Stimulated activated naive CD4-positive, alpha-beta T cell (primary cell): ENCODE measurements around the gene CTNNA3.

Source experiments
- DNase-seq, 6 experiments: peaks; one replicate each; lab custom pipeline; 2025; lab: John Stamatoyannopoulos, UW

The CTNNA3 gene

GRCh38 chr10:65931291-65932070, 1764.5 kb downstream of the CTNNA3 start:
- no peak for DNase-seq

- DNase-seq, result no peak
Observed at GRCh38 chr10:65911151-65911835, 1784.7 kb downstream of the CTNNA3 start.

DNA sequence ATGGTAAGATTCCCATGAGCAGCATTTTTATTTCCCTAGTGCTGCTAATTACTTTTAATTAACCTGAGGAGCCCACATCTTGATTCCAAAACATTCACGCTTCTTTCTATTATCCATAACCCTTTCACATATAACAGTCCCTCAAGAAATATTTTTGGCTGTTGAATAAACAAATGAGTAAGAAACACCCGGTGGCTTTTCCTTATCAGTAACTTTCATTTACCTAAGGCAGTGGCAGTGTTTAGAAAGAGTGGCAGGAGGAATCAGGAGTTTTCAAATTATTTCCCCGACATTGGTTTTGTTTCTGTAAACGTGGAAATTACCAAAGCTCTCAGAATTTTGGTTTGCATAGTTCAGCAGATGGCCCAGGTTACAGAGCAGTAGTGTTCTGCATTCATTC, 1785.8 kb downstream of the CTNNA3 start:
- DNase-seq, result no peak

DNA sequence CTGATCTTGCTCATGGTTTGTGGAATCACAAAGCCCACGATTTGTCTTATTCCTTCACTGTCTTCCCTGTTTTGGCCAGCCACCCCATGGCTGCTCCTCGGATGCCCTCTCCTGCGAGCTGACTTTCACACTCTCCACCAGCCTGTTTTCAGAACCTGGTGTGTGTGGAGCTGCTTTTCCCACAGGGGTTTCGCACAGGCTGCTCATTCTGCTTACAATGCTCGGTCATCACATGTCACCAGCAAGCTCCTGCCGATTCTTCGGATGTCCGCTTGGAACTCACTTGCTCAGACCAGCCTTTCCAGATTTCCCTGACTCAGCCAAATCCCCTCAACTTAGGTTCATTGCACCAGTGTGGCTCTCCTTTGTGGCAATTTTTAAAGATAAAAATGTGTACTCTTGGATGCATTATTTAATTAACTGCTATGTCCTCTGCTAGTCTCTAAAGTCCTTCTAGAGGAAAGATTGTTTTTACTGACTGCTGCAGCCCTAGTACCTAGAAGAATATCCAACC, 1788.7 kb downstream of the CTNNA3 start:
- no peak for DNase-seq

DNA sequence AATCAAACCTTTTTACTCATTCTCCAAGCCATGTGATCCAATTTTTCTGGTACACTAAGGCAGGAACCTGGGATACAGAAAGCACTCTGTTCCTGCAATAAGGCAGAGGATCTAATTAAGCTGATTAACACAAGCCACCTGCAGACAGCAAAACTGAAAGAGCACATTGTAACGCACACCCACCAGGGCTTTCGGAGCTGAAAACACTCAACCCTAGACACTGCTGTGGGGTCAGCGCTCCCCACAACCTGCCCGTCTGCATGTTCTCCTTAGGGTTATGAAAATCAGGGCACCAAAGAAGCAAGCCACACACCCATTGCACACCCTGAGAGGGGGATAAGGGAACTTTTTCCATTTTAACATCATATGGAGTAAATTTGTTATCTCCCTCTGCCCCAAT, 1792.4 kb downstream of the CTNNA3 start:
- no peak for DNase-seq

GRCh38 chr10:65900271-65900670, 1795.7 kb downstream of the CTNNA3 start:
- no peak for DNase-seq

DNA sequence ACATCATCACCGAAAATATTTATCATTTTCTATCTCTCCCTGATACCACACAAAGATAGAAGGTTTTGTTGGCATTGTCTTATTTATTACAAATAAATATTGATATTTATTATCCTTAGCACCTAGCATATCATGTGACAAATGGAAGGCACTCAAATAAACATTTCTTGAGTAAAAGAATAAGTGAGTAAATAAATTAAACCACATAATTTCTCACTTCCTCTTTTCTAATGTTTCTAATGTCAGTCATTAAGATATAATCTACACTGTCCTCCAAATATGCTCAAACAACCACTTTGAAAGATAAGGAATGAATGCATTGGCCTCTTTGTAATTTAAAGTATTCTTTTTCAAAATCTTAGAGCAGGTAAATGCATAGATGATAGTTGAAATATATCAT, 1797.9 kb downstream of the CTNNA3 start:
- DNase-seq, result no peak

DNA sequence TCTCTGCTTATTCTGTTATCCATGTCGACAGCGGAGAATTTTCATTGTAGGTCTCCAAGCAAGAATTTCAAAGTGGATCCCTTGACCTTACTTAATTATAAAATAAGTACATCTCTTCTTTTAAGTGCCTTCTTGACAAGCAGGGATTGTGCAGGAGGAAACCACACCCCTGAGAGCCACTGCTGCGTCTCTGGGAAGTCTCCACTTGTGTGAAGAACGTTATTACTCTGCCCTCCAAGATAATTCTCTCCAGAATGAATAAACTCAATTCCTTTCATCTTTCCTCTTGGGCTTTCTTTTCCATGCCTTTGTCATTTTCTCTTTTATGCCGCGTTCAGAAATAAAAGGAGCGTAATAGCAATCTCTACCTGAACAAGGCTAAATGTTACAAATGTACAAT, 1801.0 kb downstream of the CTNNA3 start:
- no peak for DNase-seq

- DNase-seq, result no peak
Observed at GRCh38 chr10:65894379-65894778, 1801.6 kb downstream of the CTNNA3 start.

DNA sequence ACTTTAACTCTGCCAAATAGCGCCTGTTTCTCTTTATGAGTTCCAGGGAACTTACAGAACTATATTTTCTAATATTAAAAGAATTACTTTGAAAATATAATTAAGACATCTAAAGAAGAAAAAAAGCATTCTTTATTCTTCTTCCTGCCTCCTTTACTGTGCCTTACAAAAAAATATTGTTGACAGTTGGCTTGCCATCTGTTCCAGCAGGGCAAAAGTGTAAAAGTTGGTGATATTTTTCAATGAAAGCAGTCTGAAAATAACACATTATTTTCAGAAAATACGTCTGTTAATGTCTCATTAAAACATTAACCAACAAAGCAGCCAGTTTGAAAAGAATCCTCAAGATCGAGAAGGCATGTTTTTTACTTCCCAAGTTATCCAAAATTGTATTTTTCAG, 1802.3 kb downstream of the CTNNA3 start:
- no peak for DNase-seq

DNA sequence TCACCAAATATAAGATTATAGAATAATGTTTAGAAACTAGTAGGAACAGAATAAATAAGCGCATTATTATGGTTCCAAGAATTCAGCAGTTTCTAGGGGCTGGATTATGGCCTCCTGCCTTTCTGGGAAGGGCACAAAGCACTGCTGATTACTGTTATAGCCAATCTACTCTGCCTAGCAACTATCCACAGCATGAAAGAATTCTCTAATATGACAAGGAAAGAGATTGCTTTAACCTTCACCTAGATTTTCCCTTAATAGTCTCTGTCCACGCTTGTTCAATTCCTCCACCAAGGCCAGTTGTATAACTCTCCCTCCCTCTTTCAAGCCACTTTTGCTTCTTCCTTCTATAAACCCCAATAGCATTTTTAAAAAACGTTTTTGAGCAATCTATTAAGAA, 1803.7 kb downstream of the CTNNA3 start:
- DNase-seq, result no peak

DNA sequence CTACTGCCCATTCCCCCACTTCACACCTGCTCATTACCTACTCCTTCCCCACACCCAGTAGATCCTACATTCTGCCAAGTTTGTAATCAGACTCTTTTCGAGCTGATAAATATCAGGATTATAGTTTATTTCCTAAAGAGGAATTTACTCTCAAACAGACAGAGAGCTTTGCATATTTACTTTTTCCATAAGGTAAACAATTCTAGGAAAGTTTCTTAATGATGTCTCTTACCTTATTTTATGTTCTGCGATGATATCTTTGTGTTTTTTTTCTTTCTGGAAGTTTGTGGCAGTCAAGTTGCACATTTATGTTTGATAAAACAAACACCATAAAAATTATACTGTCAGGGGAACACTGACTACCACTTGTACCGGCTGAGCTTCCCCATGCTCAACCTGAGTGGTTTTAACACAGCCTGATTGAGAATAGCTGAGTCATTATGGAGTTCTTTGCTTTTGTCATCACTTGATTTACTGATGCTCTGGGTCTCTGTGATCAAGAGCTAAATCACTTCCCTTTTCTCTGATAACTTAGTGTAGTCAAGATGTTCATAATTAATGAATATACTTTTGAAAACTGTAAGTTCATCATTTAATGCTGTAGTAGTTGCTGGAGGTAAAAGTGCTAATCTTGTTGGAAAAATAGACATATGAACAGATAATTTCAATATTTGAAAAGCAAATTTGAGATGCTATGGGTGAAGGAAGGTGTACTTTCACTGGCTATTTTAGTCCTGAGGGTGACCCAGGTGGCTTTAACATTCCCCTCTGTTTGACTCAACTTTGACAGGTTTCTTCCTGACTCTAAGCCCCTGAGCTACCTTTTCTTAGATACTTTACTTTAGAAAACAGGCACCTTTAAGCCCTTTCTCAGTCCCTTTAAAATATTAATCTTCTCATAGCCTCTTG, 1804.7 kb downstream of the CTNNA3 start:
- DNase-seq, result no peak

- no peak for DNase-seq
Observed at GRCh38 chr10:65864529-65864928, 1831.5 kb downstream of the CTNNA3 start.

GRCh38 chr10:65864036-65864435, 1832.0 kb downstream of the CTNNA3 start:
- DNase-seq, result no peak
